Adrenal gland (tissue), 12 donors: ENCODE measurements around the gene HES5. TPM values are rescaled to one million over a fixed set of nuclear protein-coding genes. Genes with fewer than 3 reads are reported as not detected.

Source experiments
- DNase-seq, 7 donors: peaks; one replicate each; pipeline ENCODE4 v3.0.0-alpha.2; 2019 to 2020
- H3K27ac ChIP-seq, 5 donors: fragments of 200-600 bp; sonication (generic) in 4 of 5; 1 replicate in 3 of 5; 2 replicates in 2 of 5; pipeline versions ENCODE4 v1.5.1 to v1.8.0; 2016 to 2020; ENCODE audit warnings: mild to moderate bottlenecking in 1 of 5
- H3K27me3 ChIP-seq: fragments of 200-600 bp; 2 replicates; pipeline ENCODE4 v1.8.0; 2021
- H3K36me3 ChIP-seq, 2 donors: fragments of 200-600 bp; replicated peaks in 1 of 2; 1 replicate in 1 of 2; 2 replicates in 1 of 2; pipeline versions ENCODE4 v1.5.1 to v1.8.0; 2018 to 2022
- H3K4me1 ChIP-seq, 2 donors: fragments of 200-600 bp; replicated peaks in 1 of 2; 1 replicate in 1 of 2; 2 replicates in 1 of 2; pipeline versions ENCODE4 v1.5.1 to v1.8.0; 2018 to 2021
- H3K4me3 ChIP-seq, 4 donors: fragments of 200-600 bp; sonication (generic) in 3 of 4; one replicate each; pipeline ENCODE4 v1.5.1; 2016 to 2018
- H3K9me3 ChIP-seq, 3 donors: fragments of 200-600 bp; sonication (generic) in 1 of 3; replicated peaks in 1 of 3; 1 replicate in 2 of 3; 2 replicates in 1 of 3; pipeline versions ENCODE4 v1.5.1 to v1.8.0; 2016 to 2021
- POLR2A ChIP-seq, 2 donors: fragments of 450-650 bp; IDR thresholded peaks; one replicate each; pipeline ENCODE4 v1.6.1; 2017; ENCODE audit warnings: antibody characterized with exemption in 2 of 2, mild to moderate bottlenecking in 2 of 2, moderate library complexity in 1 of 2
- WGBS, 4 donors: extraction: QIAGEN DNeasy Blood & Tissue Kit in 2 of 4; methylation state at CpG; one replicate each; pipeline versions ENCODE4 v1.1.5 to v1.1.7; 2013 to 2017; 5-methylcytosine and 5-hydroxymethylcytosine counted together
- intact Hi-C, 2 donors: fragments of 100-400 bp; cut with DNase I; formaldehyde crosslinking; loops; one replicate each; pipeline versions ENCODE4 v1.14.1 to v1.15.0; 2022 to 2023
- polyA plus RNA-seq, 3 donors: library from polyadenylated mRNA; stranded (reverse); fragments of 200-250 nt in 2 of 3; fragments of 350-450 nt in 1 of 3; fragmentation: Illumina TruSeq in 1 of 3; extraction: RNeasy Lipid Tissue Mini Kit (QIAGEN cat#74804) in 1 of 3; gene quantifications; one replicate each; pipeline ENCODE4 v1.2.3, GENCODE V29; 2013 to 2014
- total RNA-seq, 9 donors: library from RNA; depleted of rRNA in 4 of 9; stranded (reverse); fragments of >200 nt in 4 of 9; fragments of 120-200 nt in 1 of 9; fragmentation: NEBNext Ultra II Directional in 1 of 9; extraction: Animal tissue kit (Norgen Biotek cat#: 25700) in 1 of 9; gene quantifications; one replicate each; pipeline versions ENCODE4 v1.1.0 to v1.2.4, GENCODE V29; 2013 to 2023
- TF ChIP-seq, protein P1 (sequence below), 6 experiments: fragments of 450-650 bp in 4 of 6; fragments of 200-600 bp in 2 of 6; sonication (generic) in 1 of 6; IDR thresholded peaks; 1 replicate in 5 of 6; 2 replicates in 1 of 6; pipeline versions ENCODE4 v1.5.1 to v1.8.0; 2016 to 2021; ENCODE audit warnings: antibody characterized with exemption in 6 of 6, mild to moderate bottlenecking in 2 of 6, moderate library complexity in 1 of 6
- donor health status: healthy with polysubstance abuse.
- donor health status: Bipolar disorder and iron deficiency.
- donor health status: DM: yes; HTN: yes; CAD: no.
- donor health status: DM: no; HTN: no; CAD: no.
- donor health status: DM: no; HTN: no; CAD: no.
- donor health status: DM: yes; HTN: yes; CAD: no.

The HES5 gene
- total and polyA plus RNA-seq, 12 donors: 0.28 TPM; not detected in 11

DNA sequence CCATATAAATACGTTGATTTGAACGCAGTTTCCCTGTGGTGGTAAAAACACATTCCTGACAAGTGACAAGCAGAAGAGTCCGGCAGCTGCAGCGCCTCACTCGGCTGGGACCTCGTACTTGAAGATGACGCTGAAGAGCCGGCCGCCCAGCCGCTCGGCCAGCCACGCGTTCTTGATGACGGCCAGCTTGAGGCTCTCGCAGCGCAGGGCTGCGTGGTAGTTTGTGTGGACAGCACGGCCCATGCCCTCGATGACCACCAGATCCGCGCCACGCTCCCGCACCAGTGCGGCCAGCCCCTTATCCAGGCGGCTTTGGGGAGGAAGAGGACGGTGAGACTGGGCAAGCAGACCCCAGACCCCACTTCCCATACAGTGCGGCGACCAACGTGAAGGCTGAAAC lies 21.3 kb downstream of the HES5 start:
- no peaks in the 10 kb centered on the region for H3K9me3 ChIP-seq
- intact Hi-C loops: no loop called here
- no peak for TF ChIP-seq POLR2A (IDR thresholded peaks at IDR 0.05)
- TF ChIP-seq, protein P1, sequence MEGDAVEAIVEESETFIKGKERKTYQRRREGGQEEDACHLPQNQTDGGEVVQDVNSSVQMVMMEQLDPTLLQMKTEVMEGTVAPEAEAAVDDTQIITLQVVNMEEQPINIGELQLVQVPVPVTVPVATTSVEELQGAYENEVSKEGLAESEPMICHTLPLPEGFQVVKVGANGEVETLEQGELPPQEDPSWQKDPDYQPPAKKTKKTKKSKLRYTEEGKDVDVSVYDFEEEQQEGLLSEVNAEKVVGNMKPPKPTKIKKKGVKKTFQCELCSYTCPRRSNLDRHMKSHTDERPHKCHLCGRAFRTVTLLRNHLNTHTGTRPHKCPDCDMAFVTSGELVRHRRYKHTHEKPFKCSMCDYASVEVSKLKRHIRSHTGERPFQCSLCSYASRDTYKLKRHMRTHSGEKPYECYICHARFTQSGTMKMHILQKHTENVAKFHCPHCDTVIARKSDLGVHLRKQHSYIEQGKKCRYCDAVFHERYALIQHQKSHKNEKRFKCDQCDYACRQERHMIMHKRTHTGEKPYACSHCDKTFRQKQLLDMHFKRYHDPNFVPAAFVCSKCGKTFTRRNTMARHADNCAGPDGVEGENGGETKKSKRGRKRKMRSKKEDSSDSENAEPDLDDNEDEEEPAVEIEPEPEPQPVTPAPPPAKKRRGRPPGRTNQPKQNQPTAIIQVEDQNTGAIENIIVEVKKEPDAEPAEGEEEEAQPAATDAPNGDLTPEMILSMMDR (IDR thresholded peaks at IDR 0.05): no peak
- no peak overlapping the region for H3K4me3 ChIP-seq
- H3K27ac ChIP-seq: no peak overlapping the region
- DNase-seq: no peak
- H3K27me3 ChIP-seq: no peaks in the 10 kb centered on the region
- H3K4me1 ChIP-seq: no peaks in the 10 kb centered on the region
- H3K36me3 ChIP-seq: peaks cover 0 to 59% of the 10 kb centered on the region in 2 donors
- WGBS, 4 donors: 90 to 95% (median 95%) methylated on average over 3 to 29 of the region's 29 CpGs

DNA sequence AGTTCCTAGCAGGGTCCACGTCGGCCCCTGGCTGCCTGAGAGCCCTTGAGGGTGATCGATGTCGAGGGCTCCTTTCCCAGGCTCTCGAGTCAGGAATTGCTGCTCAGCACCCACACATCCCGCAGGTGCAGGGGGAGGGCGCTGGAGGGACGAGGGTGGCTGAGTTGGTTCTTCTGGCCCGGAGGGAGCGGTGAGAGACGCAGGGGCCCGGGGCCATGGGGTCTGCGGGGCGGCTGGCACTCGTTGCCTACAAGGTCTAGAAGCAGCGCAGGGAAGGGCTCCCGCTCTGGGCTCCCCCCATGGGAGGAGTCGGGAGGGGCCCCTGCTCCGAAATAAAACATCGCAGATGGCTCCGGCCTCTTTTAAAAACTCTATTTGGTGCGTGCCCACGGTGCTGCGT lies 21.9 kb downstream of the HES5 start:
- H3K27ac ChIP-seq: no peak overlapping the region
- DNase-seq: no peak
- WGBS, 4 donors: 89 to 93% (median 92%) methylated on average over 13 to 24 of the region's 24 CpGs
- H3K4me3 ChIP-seq: no peak overlapping the region
- TF ChIP-seq POLR2A (IDR thresholded peaks at IDR 0.05): no peak
- TF ChIP-seq, protein P1 (IDR thresholded peaks at IDR 0.05): no peak
- H3K36me3 ChIP-seq: peaks cover 0 to 54% of the 10 kb centered on the region in 2 donors
- H3K9me3 ChIP-seq: no peaks in the 10 kb centered on the region
- H3K27me3 ChIP-seq: no peaks in the 10 kb centered on the region
- no peaks in the 10 kb centered on the region for H3K4me1 ChIP-seq
- intact Hi-C loops: no loop called here

DNA sequence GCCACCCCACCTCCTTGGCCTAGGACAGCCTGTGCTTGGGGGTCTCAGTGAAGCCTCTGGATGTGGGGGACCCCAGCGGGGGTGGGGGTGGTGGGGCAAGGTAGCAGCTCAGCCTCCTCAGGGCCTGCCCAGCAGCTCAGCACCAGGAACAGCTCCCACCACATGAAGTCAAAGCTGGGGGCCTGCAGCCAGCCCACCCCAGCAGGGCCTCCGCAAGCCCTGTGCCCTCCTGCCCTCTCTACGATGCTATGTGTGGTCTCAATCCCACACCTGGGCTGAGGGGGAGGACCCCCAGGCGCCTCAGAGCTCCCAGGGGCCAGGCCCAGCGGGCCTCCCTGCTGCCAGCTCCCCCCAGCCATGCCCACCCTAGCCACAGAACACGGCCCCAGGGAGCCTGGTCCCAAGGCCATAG lies 22.3 kb downstream of the HES5 start:
- H3K27me3 ChIP-seq: no peaks in the 10 kb centered on the region
- no peak overlapping the region for H3K27ac ChIP-seq
- no peak overlapping the region for H3K4me3 ChIP-seq
- no peaks in the 10 kb centered on the region for H3K4me1 ChIP-seq
- TF ChIP-seq, protein P1 (IDR thresholded peaks at IDR 0.05): no peak
- TF ChIP-seq POLR2A (IDR thresholded peaks at IDR 0.05): no peak
- WGBS, 4 donors: 87 to 100% (median 91%) methylated on average over 1 to 6 of the region's 6 CpGs; no CpG with 5 or more reads in 1 of the 4 donors
- intact Hi-C loops: no loop called here
- no peak for DNase-seq
- H3K36me3 ChIP-seq: peaks cover 0 to 49% of the 10 kb centered on the region in 2 donors
- H3K9me3 ChIP-seq: no peaks in the 10 kb centered on the region

DNA sequence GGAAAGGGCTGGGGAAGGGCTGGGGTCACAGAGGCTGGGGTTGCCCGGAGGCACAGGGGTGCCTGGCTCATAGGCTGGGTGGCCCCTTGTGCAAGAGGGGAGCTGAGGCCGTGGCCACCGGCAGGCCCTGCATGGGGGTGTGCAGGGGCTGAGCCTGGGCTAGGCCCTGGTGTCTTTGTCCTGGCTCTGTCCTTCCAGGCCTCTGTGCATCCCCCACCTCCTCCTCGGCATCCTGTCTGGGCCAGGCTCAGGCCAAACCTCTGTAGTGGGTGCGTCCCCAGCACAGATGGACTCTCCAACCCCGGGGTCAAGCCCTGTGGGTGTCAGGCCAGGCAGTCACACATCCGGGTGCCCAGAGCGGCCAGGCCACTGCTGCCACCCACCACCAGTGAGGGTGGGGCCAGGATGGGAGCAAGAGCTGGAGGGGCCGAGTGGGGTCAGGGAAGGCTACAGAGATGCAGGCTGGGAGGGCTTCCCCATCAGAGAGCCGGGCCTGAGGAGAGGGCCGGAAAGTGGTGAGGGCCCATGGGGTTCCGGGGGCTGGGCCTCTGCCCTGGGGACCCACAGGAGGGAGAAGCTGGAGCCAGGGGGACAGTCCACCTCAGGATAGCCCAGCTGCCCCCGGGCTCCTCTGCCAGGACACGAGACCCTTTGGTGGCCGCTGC lies 23.0 kb downstream of the HES5 start:
- intact Hi-C loops: no loop called here
- Histone ChIP-seq H3K9me3 (no peaks in the 10 kb centered on the region), H3K4me3 (no peak overlapping the region), H3K27me3 (peaks cover 3% of the 10 kb centered on the region), H3K27ac (no peak overlapping the region), H3K36me3 (peaks cover 0 to 42% of the 10 kb centered on the region in 2 donors), H3K4me1 (no peaks in the 10 kb centered on the region)
- DNase-seq: no peak
- no peak for TF ChIP-seq POLR2A (IDR thresholded peaks at IDR 0.05)
- TF ChIP-seq, protein P1 (IDR thresholded peaks at IDR 0.05): no peak
- 42 to 75% (median 63%) methylated on average over 6 to 15 of the region's 15 CpGs for WGBS, 4 donors
